ENCODE measurements around the gene CHMP4B. TPM values are rescaled to one million over a fixed set of nuclear protein-coding genes. Genes with fewer than 3 reads are reported as not detected.

CHMP4B gene
- polyA plus RNA-seq, 1 experiment, result 65.3 TPM

- TF ChIP-seq, protein P1, sequence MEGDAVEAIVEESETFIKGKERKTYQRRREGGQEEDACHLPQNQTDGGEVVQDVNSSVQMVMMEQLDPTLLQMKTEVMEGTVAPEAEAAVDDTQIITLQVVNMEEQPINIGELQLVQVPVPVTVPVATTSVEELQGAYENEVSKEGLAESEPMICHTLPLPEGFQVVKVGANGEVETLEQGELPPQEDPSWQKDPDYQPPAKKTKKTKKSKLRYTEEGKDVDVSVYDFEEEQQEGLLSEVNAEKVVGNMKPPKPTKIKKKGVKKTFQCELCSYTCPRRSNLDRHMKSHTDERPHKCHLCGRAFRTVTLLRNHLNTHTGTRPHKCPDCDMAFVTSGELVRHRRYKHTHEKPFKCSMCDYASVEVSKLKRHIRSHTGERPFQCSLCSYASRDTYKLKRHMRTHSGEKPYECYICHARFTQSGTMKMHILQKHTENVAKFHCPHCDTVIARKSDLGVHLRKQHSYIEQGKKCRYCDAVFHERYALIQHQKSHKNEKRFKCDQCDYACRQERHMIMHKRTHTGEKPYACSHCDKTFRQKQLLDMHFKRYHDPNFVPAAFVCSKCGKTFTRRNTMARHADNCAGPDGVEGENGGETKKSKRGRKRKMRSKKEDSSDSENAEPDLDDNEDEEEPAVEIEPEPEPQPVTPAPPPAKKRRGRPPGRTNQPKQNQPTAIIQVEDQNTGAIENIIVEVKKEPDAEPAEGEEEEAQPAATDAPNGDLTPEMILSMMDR (IDR thresholded peaks at IDR 0.05; ENCODE audit: insufficient read depth, low read depth, low read length), result no peak
- no peak for DNase-seq (ENCODE audit: low read depth)
- CTCF ChIA-PET, result no interaction called here
- Histone ChIP-seq H3K27me3 (ENCODE audit: control insufficient read depth, insufficient read depth, low read length) (peaks cover 11% of the 10 kb centered on the region; the same call in 1 of the 2 replicates), H3K36me3 (ENCODE audit: control insufficient read depth, insufficient read depth, low read length) (no peaks in the 10 kb centered on the region), H3K4me3 (ENCODE audit: low read depth, low read length) (no peak overlapping the region)
- POLR2A ChIA-PET, result no interaction called here
Observed at GRCh38 chr20:33866398-33867100, 55.4 kb downstream of the CHMP4B start.

DNA sequence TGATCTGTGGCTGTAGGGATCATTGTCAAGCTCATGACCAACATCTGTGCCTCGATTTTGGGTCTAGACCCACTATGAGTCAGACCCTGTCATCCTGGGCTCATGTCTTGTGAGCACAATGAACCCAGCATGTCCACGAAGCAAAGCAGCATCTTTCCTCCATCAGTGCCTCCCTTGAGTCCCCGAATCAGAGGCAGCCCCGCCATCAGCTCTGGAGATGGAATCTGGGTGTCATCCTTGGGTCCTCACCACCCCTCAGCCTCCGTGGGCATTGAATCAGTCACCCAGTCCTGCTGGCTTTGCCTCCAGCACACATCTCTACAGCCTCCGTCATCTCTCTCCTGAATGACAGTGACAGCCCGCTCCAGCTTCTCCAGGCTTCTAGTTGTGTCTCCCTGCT lies 56.9 kb downstream of the CHMP4B start:
- TF ChIP-seq, protein P1 (IDR thresholded peaks at IDR 0.05; ENCODE audit: insufficient read depth, low read depth, low read length), result no peak
- Histone ChIP-seq H3K4me3 (ENCODE audit: low read depth, low read length) (no peak overlapping the region), H3K36me3 (ENCODE audit: control insufficient read depth, insufficient read depth, low read length) (no peaks in the 10 kb centered on the region), H3K27me3 (ENCODE audit: control insufficient read depth, insufficient read depth, low read length) (peaks cover 11% of the 10 kb centered on the region; the same call in 1 of the 2 replicates)
- ChIA-PET POLR2A (interaction anchor here (0.6 kb wide), 1 partner anchor 127 kb away, joined by 3 read pairs; no protein-coding TSS in a partner anchor), CTCF (interaction anchor here (1.2 to 1.4 kb wide), 2 partner anchors 10 to 201 kb away, joined by 3 to 4 read pairs; no protein-coding TSS in a partner anchor)
- no peak for DNase-seq (ENCODE audit: low read depth)

GRCh38 chr20:33868595-33868994 lies 57.4 kb downstream of the CHMP4B start:
- DNase-seq (ENCODE audit: low read depth), result no peak
- ChIA-PET CTCF (interaction anchor here (1.2 to 1.4 kb wide), 2 partner anchors 11 to 201 kb away, joined by 3 to 4 read pairs; no protein-coding TSS in a partner anchor), POLR2A (interaction anchor here (0.6 kb wide), 1 partner anchor 126 kb away, joined by 3 read pairs; no protein-coding TSS in a partner anchor)
- Histone ChIP-seq H3K27me3 (ENCODE audit: control insufficient read depth, insufficient read depth, low read length) (peaks cover 11% of the 10 kb centered on the region; the same call in 1 of the 2 replicates), H3K36me3 (ENCODE audit: control insufficient read depth, insufficient read depth, low read length) (no peaks in the 10 kb centered on the region), H3K4me3 (ENCODE audit: low read depth, low read length) (no peak overlapping the region)
- TF ChIP-seq, protein P1 (IDR thresholded peaks at IDR 0.05; ENCODE audit: insufficient read depth, low read depth, low read length), result no peak

DNA sequence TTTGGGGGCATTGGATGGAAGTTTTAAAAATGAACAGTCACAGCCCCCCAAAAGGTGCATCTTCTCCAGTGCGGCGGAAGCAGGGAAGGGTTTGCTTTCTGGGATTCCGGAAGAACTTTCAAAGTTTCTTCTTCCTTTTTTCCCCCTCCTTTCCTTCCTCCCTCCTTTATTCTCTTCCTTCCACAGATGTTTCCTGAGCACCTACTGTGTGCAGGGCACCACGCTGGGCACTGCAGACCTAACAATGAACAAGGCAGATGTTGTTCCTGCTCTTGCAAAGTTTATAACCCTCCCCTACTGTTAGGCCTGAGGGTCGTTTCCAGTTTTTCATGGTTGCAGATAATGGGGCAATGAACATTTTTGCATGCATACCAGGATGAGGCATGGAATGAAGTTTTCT lies 58.1 kb downstream of the CHMP4B start:
- TF ChIP-seq, protein P1 (IDR thresholded peaks at IDR 0.05; ENCODE audit: insufficient read depth, low read depth, low read length), result no peak
- Histone ChIP-seq H3K36me3 (ENCODE audit: control insufficient read depth, insufficient read depth, low read length) (no peaks in the 10 kb centered on the region), H3K4me3 (ENCODE audit: low read depth, low read length) (no peak overlapping the region), H3K27me3 (ENCODE audit: control insufficient read depth, insufficient read depth, low read length) (peaks cover 11% of the 10 kb centered on the region; the same call in 1 of the 2 replicates)
- ChIA-PET POLR2A (no interaction called here), CTCF (interaction anchor here (1.2 kb wide), 1 partner anchor 11 kb away, joined by 3 read pairs; no protein-coding TSS in a partner anchor)
- DNase-seq (ENCODE audit: low read depth), result no peak

DNA sequence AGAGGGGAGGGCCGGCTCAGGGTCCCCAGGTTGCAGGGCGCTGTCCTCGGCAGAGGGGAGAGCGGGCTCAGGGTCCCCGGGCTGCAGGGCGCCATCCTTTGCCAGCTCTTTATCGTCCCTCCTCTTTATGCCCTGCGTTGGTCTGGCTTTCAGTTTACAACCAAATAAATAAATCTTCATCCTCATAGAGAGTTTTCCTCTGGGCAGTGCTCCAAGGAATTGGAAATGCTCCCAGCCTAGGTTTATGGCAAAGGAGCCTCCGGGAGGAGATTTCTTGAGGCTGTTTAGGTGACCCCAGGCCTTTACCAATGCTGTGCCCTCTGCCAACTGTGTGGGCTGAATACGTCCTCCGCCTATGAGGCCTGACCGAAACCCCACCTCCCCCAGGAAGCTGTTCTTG lies 60.2 kb downstream of the CHMP4B start:
- ChIA-PET POLR2A (no interaction called here), CTCF (interaction anchor here (1.6 to 3.9 kb wide), 2 partner anchors 8 to 12 kb away, joined by 5 to 14 read pairs; no protein-coding TSS in a partner anchor)
- no peak overlapping the region for H3K4me3 ChIP-seq (ENCODE audit: low read depth, low read length)
- no peak for DNase-seq (ENCODE audit: low read depth)
- TF ChIP-seq, protein P1 (IDR thresholded peaks at IDR 0.05; ENCODE audit: insufficient read depth, low read depth, low read length), result no peak
- peaks cover 11% of the 10 kb centered on the region; the same call in 1 of the 2 replicates for H3K27me3 ChIP-seq (ENCODE audit: control insufficient read depth, insufficient read depth, low read length)
- H3K36me3 ChIP-seq (ENCODE audit: control insufficient read depth, insufficient read depth, low read length), result no peaks in the 10 kb centered on the region

Data from BJ (cell line).